Neural cell (in vitro differentiated cells): ENCODE measurements around the gene GMPS.

ENCODE experiments used
- EP300 ChIP-seq: fragments of 450-650 bp; conservative IDR thresholded peaks from 2 replicates; pipeline ENCODE4 v1.6.1; 2014; ENCODE audit warnings: antibody characterized with exemption, mild to moderate bottlenecking, moderate library complexity; ENCODE audit not compliant: poor library complexity, severe bottlenecking
- EZH2 ChIP-seq: fragments of 200-600, 300-800 bp; shearing (Covaris generic), sonication (generic); IDR thresholded peaks from 2 replicates; pipeline ENCODE4 v1.6.1; 2014; ENCODE audit warnings: antibody characterized with exemption, low read length, borderline replicate concordance, mild to moderate bottlenecking; ENCODE audit not compliant: insufficient read depth, poor library complexity, severe bottlenecking
- POLR2AphosphoS5 ChIP-seq: IDR thresholded peaks from 2 replicates; pipeline ENCODE4 v1.6.1; 2012
- RAD21 ChIP-seq: fragments of 450-650 bp; conservative IDR thresholded peaks from 2 replicates; pipeline ENCODE4 v1.6.1; 2014; ENCODE audit warnings: antibody characterized with exemption, mild to moderate bottlenecking, moderate library complexity
- SMC3 ChIP-seq: fragments of 450-650 bp; conservative IDR thresholded peaks from 2 replicates; pipeline ENCODE4 v1.6.1; 2014; ENCODE audit warnings: antibody characterized with exemption, mild to moderate bottlenecking, moderate library complexity; ENCODE audit not compliant: poor library complexity
- TF ChIP-seq, protein P1 (sequence below): IDR thresholded peaks from 2 replicates; pipeline ENCODE4 v1.6.1; 2012; ENCODE audit warnings: borderline replicate concordance
- TF ChIP-seq, protein P2 (sequence below): fragments of 450-650 bp; IDR thresholded peaks from 2 replicates; pipeline ENCODE4 v1.5.1; 2014; ENCODE audit warnings: antibody characterized with exemption, mild to moderate bottlenecking, moderate library complexity; ENCODE audit not compliant: poor library complexity, severe bottlenecking

DNA sequence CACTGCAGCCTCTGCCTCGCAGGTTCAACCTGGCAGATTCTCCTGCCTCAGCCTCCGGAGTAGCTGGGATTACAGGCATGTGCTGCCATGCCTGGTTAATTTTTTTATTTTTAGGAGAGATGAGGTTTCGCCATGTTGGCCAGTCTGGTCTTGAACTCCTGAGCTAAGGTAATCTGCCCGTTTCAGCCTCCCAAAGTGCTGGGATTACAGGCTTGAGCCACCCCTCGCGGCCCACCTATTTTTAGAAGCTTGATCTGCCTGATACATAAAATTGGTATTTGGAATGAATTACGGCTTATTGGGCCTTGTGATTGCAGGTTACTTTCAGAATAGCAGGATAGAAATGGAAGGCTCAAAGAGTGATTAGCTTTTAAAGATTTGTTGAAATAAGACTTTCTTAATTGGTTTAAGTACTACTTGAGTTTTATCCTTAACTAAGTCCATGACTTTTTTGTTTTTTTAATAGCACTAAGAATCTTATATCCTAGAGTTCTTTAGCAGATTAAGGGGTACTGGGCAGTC is 25.0 kb downstream of the GMPS start:
- TF ChIP-seq, protein P1, sequence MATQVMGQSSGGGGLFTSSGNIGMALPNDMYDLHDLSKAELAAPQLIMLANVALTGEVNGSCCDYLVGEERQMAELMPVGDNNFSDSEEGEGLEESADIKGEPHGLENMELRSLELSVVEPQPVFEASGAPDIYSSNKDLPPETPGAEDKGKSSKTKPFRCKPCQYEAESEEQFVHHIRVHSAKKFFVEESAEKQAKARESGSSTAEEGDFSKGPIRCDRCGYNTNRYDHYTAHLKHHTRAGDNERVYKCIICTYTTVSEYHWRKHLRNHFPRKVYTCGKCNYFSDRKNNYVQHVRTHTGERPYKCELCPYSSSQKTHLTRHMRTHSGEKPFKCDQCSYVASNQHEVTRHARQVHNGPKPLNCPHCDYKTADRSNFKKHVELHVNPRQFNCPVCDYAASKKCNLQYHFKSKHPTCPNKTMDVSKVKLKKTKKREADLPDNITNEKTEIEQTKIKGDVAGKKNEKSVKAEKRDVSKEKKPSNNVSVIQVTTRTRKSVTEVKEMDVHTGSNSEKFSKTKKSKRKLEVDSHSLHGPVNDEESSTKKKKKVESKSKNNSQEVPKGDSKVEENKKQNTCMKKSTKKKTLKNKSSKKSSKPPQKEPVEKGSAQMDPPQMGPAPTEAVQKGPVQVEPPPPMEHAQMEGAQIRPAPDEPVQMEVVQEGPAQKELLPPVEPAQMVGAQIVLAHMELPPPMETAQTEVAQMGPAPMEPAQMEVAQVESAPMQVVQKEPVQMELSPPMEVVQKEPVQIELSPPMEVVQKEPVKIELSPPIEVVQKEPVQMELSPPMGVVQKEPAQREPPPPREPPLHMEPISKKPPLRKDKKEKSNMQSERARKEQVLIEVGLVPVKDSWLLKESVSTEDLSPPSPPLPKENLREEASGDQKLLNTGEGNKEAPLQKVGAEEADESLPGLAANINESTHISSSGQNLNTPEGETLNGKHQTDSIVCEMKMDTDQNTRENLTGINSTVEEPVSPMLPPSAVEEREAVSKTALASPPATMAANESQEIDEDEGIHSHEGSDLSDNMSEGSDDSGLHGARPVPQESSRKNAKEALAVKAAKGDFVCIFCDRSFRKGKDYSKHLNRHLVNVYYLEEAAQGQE = no peak
- TF ChIP-seq, protein P2, sequence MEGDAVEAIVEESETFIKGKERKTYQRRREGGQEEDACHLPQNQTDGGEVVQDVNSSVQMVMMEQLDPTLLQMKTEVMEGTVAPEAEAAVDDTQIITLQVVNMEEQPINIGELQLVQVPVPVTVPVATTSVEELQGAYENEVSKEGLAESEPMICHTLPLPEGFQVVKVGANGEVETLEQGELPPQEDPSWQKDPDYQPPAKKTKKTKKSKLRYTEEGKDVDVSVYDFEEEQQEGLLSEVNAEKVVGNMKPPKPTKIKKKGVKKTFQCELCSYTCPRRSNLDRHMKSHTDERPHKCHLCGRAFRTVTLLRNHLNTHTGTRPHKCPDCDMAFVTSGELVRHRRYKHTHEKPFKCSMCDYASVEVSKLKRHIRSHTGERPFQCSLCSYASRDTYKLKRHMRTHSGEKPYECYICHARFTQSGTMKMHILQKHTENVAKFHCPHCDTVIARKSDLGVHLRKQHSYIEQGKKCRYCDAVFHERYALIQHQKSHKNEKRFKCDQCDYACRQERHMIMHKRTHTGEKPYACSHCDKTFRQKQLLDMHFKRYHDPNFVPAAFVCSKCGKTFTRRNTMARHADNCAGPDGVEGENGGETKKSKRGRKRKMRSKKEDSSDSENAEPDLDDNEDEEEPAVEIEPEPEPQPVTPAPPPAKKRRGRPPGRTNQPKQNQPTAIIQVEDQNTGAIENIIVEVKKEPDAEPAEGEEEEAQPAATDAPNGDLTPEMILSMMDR = no peak
- TF ChIP-seq EP300 = no peak
- no peak for TF ChIP-seq EZH2
- TF ChIP-seq POLR2AphosphoS5 = no peak
- no peak for TF ChIP-seq SMC3
- TF ChIP-seq RAD21 = no peak
